ENCODE data around the gene CSF2.

Gene CSF2

DNA sequence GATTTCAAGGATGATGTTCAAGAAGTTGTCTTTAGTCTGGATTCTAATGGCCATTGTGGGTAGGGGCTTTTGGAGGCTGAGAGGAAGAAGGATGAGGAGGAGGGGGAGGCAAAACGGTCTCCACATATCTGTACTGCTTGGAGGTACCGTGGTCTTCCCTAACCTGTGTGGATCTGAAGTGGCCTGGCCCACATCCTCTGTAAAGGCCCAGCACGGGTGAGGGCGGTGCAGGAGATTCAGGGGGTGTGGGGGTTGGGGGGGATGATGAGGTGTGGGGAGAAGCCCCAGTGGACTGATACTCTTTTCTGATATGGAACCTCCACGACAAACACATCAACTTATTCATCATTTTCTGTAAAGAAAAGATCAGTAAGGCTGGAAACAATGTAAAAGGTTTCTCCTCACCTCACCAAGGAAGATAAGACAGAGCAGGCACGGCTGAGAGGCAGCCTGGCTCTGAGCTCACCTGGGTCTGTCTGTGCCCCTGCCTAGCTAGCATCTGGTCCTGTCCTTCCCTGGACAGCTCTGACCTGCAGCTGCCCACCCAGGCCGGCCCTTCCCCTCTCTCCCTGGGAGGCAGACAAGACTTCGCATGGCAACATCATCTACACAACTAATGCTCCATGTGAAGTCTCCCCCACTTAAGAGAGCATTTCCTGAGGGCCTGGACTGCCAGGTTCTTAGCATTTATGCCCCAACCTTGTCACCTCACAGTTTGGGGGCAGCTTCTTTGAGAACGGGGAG is 18.7 kb upstream of the CSF2 start:
- no peak for DNase-seq

- no peak for DNase-seq
Observed at GRCh38 chr5:132055441-132055807, 18.2 kb upstream of the CSF2 start.

- DNase-seq, result no peak
Observed at GRCh38 chr5:132055808-132056609, 17.6 kb upstream of the CSF2 start.

- no peak for DNase-seq
Observed at GRCh38 chr5:132056610-132057497, 16.7 kb upstream of the CSF2 start.

DNA sequence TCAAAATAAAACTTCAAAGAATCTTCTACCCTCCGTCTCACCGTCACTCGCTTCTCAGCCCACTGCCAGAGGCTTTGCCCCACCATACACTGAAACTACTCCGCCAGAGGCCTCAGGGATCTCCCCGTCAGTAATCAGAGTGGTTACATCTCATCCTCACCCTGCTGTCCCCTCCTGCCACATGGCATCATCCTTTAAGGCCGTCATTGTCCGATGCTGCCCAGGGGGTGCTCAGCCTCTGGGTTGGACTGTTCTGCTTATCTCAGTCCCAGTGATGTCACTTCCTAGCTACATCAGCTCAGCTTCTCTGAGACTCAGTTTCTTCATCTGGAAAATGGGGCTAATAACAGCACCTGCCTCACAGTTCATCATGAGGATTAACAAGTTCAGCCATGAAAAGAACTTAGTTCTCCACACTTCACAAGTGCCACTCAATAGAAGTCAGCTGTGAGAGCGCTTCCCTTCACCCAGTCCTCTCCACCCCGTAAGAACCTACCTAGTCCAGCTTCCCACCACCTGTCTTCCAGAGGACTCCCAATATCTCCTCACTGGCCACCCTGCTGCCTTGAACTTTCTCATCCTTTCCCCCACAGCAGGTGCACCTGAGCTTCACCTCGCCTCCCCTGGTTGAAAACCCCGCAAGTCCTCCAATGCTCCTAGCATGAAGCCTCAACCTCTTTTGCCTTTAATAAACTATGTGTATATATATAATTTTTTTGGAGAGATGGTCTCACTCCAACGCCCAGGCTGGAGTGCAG is 15.9 kb upstream of the CSF2 start:
- DNase-seq, result no peak

GRCh38 chr5:132058646-132059042 is 14.9 kb upstream of the CSF2 start:
- DNase-seq, result no peak

DNA sequence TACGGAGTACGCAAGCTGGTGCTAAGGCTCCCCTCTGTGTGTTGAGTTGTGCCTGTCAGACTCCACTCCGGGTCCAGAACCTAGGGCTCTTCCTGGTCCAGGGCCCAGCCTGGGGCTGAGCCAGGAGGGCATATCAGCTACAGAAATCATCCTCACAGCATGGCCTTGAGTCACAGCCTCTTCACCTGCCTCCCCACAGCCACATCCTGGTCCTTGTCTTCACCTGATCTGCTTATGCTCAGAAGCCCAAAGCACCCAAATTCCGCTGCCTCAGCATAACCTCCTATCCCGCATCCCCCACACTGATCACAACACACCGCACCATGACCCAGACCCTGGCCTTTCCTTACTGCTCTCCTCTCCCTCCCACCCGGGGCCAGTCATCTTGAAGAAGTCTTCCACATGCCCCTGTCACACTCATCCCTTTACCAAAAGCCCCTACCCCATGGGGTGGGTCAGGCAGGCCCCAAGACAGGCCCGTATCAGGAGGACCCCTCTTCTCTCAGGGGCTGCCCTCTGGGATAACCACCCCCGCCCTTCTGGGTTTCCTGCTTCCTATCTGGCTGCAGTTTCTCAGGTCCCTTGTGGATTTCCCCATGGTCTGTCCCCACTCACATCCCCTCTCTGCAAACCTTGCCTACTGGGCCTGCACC is 14.4 kb upstream of the CSF2 start:
- no peak for DNase-seq

- no peak for DNase-seq
Observed at GRCh38 chr5:132059696-132060500, 13.7 kb upstream of the CSF2 start.

- no peak for DNase-seq
Observed at GRCh38 chr5:132060501-132061161, 13.0 kb upstream of the CSF2 start, which contains the start of gene IL3. TSS of gene IL3 (plus strand) at chr5:132060655. CDS start at chr5:132060707, 52 bp downstream.

DNA sequence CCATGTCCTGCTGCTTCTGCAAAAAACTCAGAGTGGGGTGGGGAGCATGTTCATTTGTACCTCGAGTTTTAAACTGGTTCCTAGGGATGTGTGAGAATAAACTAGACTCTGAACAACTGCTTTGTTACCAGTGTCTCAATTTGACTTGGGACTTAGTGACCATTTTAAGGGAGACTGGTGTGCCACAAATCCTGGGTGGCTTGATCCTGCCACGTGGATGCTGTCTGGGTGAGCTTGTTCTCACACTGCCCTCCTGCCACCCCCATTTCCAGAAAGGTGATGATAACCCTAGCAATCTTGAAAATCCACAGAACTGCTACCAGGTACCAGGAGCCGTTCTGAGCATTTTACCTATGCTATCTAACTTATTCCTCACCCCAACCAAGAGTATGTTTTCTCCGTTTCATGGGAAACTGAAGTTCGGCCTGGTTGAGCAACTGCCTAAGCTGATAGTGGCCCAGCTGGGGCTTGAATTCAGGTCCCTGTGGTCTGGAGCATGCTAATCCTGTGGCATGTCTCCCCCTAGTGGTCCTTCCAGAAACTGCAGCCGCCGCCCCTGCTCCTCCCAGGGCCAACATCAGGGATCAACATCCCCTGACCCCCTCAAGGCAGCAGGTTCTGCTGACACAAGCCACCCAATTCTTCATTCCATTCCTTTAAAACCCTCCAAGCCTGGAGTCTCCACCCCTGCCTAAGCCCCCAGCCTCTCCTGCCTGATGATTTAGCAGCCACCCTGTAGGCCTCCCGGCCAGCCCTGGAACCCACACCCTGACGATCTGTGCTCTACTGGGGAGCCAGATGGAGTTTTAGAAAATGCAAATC is 10.3 kb upstream of the CSF2 start:
- DNase-seq, result peak; percentile 23

- DNase-seq, result no peak
Observed at GRCh38 chr5:132064140-132064539, 9.4 kb upstream of the CSF2 start.

GRCh38 chr5:132064738-132065331 is 8.8 kb upstream of the CSF2 start:
- DNase-seq, result peak; percentile 39

- DNase-seq, result no peak
Observed at GRCh38 chr5:132065351-132065937, 8.1 kb upstream of the CSF2 start.

DNA sequence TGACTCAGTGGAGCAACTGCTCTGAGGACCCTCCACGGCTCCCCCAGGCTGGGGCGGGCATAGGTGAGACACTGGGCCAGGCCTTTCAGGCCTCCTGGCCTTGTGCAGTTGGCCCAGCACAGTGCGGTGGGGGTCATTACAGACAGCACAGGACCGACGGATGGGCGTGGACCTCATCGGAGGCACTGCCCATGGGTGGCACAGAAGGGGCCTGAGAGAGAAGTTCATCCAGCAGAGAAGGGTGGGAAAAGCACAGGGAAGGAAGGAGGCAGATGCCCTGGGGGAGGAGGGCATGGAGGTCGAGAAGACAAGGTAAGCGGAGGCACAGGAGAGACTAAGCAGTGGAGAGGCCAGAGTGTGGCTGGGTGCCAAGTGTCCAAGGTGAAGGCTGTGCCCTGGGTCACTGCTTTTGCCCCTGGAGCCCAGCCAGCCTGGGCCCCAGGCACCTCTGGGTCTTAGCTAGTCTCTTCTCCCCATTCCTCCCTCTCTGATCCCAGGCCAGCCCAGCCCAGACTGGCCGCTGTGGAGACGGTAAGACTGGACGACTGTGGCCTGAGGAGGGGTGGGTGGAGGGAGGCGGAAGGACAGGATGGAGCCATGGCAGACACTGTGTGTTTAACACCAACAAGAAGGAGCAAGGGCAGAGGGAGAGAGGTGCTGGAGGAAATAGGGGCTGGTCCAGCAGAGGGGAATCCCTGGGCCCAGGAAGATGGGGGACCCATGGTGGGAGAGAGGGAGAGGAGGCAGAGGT is 7.5 kb upstream of the CSF2 start:
- DNase-seq, result no peak

GRCh38 chr5:132066871-132067270 is 6.7 kb upstream of the CSF2 start:
- DNase-seq, result no peak

DNA sequence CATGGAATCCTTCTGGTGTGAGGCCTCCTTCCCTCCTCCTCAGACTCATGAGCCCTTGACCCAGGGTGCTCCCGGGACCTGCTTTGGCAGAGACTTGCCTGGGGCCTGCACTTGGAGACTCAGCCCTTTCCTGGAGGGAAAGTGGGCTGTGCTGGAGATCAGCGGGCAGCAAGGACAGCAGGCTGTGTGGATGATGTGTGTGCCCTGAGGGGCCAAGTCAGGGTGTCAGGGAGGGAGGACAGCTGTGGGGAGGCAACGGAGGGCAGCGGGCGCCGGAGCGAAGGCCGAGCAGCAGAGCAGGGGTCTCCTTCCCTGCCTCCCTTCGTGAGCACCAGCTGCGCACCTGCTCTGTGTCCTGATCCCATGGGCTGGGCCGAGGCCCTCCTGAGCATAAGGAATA is 6.1 kb upstream of the CSF2 start:
- no peak for DNase-seq
